GM18511 (cell line): ENCODE results near the gene ANKEF1.
A peak's percentile ranks its signal among the peaks of the same experiment; 100 is the strongest.
"Not testable (repeated sequence)": the region's sequence is repeated elsewhere in the genome, so short reads cannot be mapped to it uniquely, and the experiment has no call there.

ENCODE experiments used
- ATAC-seq: cut with Tn5 transposase; IDR thresholded peaks from one replicate; pipeline ENCODE4 v1.9.1; 2021; ENCODE audit warnings: mild to moderate bottlenecking, moderate library complexity; ENCODE audit not compliant: unreplicated experiment

Gene ANKEF1

DNA sequence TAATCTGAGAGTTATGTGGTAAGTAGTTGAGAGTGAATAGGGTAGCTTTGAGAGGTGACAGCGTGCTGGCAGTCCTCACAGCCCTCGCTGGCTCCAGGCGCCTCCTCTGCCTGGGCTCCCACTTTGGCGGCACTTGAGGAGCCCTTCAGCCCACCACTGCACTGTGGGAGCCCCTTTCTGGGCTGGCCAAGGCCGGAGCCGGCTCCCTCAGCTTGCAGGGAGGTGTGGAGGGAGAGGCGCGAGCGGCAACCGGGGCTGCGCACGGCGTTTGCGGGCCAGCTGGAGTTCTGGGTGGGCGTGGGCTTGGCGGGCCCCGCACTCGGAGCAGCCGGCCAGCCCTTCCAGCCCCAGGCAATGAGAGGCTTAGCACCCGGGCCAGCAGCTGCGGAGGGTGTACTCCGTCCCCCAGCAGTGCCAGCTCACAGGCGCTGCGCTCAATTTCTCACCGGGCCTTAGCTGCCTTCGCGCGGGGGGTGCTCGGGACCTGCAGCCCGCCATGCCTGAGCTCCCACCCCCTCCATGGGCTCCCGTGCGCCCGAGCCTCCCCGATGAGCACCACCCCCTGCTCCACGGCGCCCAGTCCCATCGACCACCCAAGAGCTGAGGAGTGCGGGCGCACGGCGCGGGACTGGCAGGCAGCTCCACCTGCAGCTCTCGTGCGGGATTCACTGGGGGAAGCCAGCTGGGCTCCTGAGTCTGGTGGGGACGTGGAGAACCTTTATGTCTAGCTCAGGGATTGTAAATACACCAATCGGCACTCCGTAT, 3.2 kb upstream of the ANKEF1 start:
- ATAC-seq, result not testable (repeated sequence)

DNA sequence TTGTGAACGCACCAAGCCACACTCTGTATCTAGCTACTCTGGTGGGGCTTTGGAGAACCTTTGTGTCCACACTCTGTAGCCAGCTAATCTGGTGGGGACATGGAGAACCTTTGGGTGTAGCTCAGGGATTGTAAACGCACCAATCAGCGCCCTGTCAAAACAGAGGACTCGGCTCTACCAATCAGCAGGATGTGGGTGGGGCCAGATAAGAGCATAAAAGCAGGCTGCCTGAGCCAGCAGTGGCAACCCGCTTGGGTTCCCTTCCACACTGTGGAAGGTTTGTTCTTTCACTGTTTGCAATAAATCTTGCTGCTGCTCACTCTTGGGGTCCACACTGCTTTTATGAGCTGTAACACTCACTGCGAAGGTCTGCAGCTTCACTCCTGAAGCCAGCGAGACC, 2.5 kb upstream of the ANKEF1 start:
- ATAC-seq, result not testable (repeated sequence)

- no peak for ATAC-seq
Observed at GRCh38 chr20:10033905-10034650, 709 bp upstream of the ANKEF1 start.

- ATAC-seq, result not testable (repeated sequence)
Observed at GRCh38 chr20:10036321-10036720, 1.5 kb downstream of the ANKEF1 start.

DNA sequence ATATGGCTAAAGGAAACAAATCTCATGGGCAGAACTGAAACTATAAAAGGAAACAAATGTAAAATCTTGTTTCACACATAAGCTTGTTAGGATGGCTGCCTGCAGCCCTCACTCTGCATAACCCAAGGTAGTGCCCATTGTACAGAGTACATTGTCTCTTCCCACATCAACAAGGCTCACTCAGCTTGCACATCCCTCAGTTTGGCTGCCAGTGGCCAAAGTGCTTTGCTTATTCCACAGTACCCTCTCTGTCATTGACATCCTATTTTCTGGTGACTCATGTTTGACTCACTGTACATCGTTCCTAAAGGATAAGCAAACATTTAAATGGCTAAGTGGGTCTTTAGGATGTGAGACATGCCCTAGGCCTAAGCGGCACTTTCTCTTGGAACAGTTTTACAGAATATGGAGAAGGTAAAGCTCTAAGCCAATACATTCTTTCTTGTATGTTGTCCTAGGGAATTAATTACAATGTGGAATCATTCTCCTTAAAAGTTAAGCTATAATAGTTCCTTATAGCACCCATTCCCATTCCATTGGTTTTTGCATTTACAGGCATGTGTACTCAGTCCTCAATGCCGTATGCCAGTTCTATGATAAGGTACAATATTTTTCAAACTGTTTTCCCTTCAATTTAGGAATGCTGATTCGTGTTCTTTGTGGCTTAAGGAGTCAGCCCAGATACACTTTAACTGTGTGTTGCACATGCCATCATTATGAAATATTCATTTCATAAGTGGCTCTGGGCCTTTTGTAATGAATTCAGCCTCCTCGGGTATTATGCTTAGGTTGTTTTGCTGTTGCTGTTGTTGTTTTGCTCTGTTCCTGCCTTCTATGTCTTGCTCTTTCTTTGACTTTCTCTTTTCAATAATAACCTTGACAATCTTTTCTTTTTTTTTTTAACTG, 5.5 kb downstream of the ANKEF1 start:
- no peak for ATAC-seq

- no peak for ATAC-seq
Observed at GRCh38 chr20:10042086-10042485, 7.3 kb downstream of the ANKEF1 start.

DNA sequence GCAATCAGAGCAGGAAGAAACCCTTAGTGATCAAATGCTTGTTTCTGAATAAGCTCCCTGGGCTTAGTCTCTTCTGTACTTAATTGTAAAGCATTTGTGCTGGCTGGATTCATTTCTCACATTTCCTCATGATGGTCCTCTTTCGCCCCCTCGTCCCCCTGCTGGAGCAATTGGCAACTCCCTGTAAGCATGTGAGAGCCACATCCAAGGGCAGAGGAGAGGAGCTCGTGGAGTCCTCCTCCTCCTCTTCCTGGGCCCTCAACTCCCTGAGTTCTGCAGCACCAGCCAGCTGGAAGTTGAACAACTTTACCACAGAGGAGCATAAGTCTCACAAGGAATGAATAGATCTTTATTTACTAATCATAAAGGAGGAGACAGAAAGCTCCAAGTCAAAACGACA, 12.6 kb downstream of the ANKEF1 start:
- ATAC-seq, result no peak

DNA sequence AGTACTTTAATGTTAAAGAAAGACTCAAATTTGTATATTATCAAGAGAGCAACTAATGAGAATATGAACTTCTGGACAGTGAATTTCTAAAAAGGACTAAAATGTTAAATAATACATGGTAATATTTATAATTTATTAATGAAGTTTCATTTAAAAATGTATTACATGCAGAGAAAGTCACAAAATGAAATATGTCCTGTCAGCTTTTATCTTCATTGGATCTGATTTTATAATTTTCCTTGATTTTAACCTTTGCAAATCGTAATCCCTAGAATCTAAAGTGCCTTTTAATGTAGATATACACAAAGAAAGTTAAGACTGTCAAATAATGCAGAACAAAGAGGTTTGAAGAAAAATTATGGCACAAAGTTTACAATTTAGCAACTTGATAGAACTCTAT, 16.4 kb downstream of the ANKEF1 start:
- ATAC-seq, result no peak

GRCh38 chr20:10059006-10059405, 24.2 kb downstream of the ANKEF1 start:
- ATAC-seq, result no peak

GRCh38 chr20:10060226-10060625, 25.4 kb downstream of the ANKEF1 start:
- peak; percentile 95 for ATAC-seq

GRCh38 chr20:10061641-10062040, 26.9 kb downstream of the ANKEF1 start:
- no peak for ATAC-seq

- no peak for ATAC-seq
Observed at GRCh38 chr20:10063482-10063881, 28.7 kb downstream of the ANKEF1 start.

DNA sequence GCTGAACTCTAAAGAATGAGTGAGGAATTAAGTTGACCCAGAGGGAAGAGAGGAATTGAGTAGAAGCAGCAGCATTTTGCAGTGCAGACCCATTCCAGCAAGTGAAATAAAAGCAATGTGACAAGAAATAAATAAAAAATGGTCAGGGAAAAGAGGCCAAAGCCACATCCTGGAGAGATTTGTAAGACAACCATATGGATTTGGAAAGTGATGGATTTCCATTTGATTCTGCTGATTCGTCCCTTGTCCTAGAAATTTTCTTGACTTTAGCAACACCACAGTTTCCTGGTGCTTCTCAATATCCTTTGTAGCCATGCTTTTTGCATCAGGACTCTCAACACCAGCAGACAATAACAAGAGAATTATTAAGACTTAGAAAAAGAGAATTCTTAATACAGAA, 29.8 kb downstream of the ANKEF1 start:
- no peak for ATAC-seq

DNA sequence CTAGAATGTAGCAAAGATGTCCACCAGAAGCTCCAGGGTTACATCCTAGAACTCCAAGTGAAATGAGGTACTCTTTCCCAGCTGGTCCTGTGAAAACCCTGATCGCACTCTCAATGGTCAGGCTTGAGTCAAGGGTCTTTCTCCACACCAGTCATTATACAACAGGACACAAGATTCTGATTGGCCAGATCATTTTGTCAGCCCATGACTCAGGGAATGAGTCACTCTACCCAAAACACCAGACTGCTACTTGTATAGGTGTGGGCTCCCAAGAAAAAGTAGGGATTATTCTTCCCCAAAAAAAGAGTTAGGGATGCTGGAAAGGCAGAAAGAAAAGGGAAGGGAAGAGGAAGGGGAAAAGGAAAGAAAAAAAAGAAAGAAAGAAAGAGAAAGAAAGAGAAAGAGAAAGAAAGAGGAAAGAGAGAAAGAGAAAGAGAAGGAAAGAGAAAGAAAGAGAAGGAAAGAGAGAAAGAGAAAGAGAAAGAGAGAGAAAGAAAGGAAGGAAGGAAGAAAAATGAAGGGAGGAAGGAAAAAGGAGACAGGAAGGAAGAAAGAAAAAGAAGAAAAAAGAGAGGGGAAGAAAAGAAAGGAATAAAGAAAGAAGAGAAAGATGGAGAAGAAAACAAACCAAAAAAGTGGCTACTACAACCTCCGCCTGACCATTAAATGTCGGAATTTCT, 30.5 kb downstream of the ANKEF1 start:
- ATAC-seq, result no peak

GRCh38 chr20:10067321-10067720, 32.5 kb downstream of the ANKEF1 start:
- no peak for ATAC-seq

DNA sequence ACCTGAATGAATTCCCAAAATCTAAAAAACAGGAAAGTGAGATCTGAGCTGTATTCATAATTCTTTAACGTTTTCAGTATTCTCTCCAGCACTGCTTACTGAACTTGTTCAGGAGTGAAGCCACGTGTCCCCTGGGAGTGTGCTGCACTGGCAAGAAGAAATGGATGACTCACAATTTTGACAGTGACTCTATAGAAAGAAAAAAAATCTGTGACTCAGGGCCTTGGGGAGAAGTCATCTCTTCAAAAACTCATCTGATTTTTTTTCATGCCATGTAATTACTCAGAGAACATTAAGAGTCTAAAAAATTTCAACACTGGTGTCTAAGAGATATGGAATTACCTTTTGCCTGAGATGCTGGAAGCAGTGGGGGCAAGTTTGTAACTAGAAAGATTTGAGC, 39.7 kb downstream of the ANKEF1 start:
- no peak for ATAC-seq

DNA sequence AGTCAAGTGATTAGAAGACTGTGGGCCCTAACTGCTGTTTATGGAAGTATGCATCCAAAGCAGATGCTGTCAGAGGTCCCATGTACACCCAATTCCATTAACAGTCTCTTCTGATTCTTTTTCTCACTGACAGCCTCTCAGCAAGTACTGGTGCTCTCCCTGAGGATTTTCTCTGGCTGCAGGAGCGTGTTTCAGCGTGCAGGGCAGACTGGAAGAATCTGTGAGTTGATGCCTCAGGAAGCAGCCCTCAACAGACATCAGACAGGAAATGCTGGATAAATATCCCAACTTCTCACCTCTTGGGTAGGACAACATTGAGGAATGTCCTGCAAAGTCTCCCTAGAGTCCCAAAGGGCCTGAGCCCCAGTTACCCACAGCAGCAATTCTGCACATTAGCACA, 40.8 kb downstream of the ANKEF1 start:
- no peak for ATAC-seq

GRCh38 chr20:10076126-10077080, 41.6 kb downstream of the ANKEF1 start:
- ATAC-seq, result no peak

DNA sequence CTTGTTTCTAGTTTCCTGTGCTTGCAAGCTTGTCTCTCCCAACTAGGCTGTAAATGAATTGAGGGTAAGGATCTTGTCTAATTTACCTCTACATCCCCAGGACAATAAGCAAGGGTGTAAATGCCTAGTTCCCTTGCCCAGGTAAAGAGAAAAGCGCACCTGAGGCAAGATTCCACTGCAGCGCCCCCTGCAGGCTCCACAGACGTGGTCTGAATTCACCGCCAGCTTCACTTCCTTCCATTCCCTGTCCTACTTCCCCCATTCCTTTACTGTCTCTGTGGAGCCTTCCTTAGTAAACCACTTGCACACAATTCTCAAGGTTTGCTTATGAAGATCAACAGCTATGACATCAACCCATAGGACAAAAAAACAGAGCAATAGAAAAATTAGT, 42.3 kb downstream of the ANKEF1 start:
- ATAC-seq, result no peak

GRCh38 chr20:10077886-10078285, 43.1 kb downstream of the ANKEF1 start:
- ATAC-seq, result no peak
